Right lobe of liver (tissue), 6 donors: Measurements from ENCODE around the gene CHST4. TPM values are rescaled to one million over a fixed set of nuclear protein-coding genes. Genes with fewer than 3 reads are reported as not detected.
A peak's percentile ranks its signal among the peaks of the same experiment; 100 is the strongest.

Experiments used
- ATAC-seq, 4 donors: fragments of 200-7000 bp; cut with Tn5 transposase; one replicate each; pipeline ENCODE4 v1.9.1; 2020; ENCODE audit warnings: mild to moderate bottlenecking in 4 of 4, moderate library complexity in 4 of 4
- DNase-seq, 3 donors: peaks; one replicate each; pipeline ENCODE4 v3.0.0-alpha.2; 2020
- H3K27ac ChIP-seq, 3 donors: fragments of 200-600 bp; one replicate each; pipeline ENCODE4 v1.8.0; 2022
- H3K27me3 ChIP-seq, 2 donors: fragments of 200-600 bp; one replicate each; pipeline ENCODE4 v1.8.0; 2022
- H3K36me3 ChIP-seq, 4 donors: fragments of 200-600 bp; sonication (generic) in 1 of 4; one replicate each; pipeline versions ENCODE4 v1.5.1 to v1.8.0; 2017 to 2022; ENCODE audit warnings: control low read depth in 1 of 4
- H3K4me1 ChIP-seq, 4 donors: fragments of 200-600 bp; sonication (generic) in 1 of 4; one replicate each; pipeline versions ENCODE4 v1.5.1 to v1.8.0; 2017 to 2022; ENCODE audit warnings: control low read depth in 1 of 4
- H3K4me3 ChIP-seq, 3 donors: fragments of 200-600 bp; one replicate each; pipeline ENCODE4 v1.8.0; 2022
- H3K9me3 ChIP-seq, 4 donors: fragments of 200-600 bp; sonication (generic) in 1 of 4; one replicate each; pipeline versions ENCODE4 v1.5.1 to v1.8.0; 2017 to 2022; ENCODE audit warnings: control low read depth in 1 of 4
- CTCF ChIP-seq, 4 donors: fragments of 200-600 bp in 3 of 4; fragments of 450-650 bp in 1 of 4; IDR thresholded peaks; one replicate each; pipeline versions ENCODE4 v1.5.1 to v1.8.0; 2016 to 2022; ENCODE audit warnings: antibody characterized with exemption in 4 of 4, mild to moderate bottlenecking in 2 of 4
- POLR2A ChIP-seq: fragments of 450-650 bp; IDR thresholded peaks from one replicate; pipeline ENCODE4 v1.6.1; 2017; ENCODE audit warnings: antibody characterized with exemption, mild to moderate bottlenecking
- WGBS: methylation state at CpG from one replicate; pipeline ENCODE4 v1.1.6; 2018; ENCODE audit warnings: low coverage, low lambda C conversion rate; ENCODE audit not compliant: insufficient coverage; ENCODE audit errors: missing lambda C conversion rate; 5-methylcytosine and 5-hydroxymethylcytosine counted together
- intact Hi-C, 2 donors: fragments of 100-400 bp; cut with DNase I; formaldehyde crosslinking; loops; one replicate each; pipeline versions ENCODE4 v1.11.2 to v1.14.1; 2022
- total RNA-seq, 6 experiments: library from RNA; depleted of rRNA in 2 of 6; stranded (reverse); fragments of >200 nt in 2 of 6; fragmentation: NEBNext Ultra II Directional in 3 of 6; extraction: Animal tissue kit (Norgen Biotek cat#: 25700) in 3 of 6; gene quantifications; one replicate each; pipeline versions ENCODE4 v1.1.0 to v1.2.4, GENCODE V29; 2016 to 2023
- donor health status: DM: no; HTN: yes; CAD: no.
- donor health status: DM: no; HTN: no; CAD: no.
- donor health status: DM: no; HTN: no; CAD: no.
- donor health status: DM: no; HTN: yes; CAD: no.
- donor health status: DM: no; HTN: yes; CAD: no.

Gene CHST4
- total RNA-seq, 6 experiments from 2014 or later, result 2.0 to 6.5 (median 3.1) TPM

- DNase-seq, result no peak
- Histone ChIP-seq H3K27ac (no peak overlapping the region), H3K4me3 (no peak overlapping the region), H3K27me3 (no peaks in the 10 kb centered on the region), H3K4me1 (peaks cover 0 to 21% (median 2%) of the 10 kb centered on the region in 4 donors), H3K9me3 (no peaks in the 10 kb centered on the region), H3K36me3 (no peaks in the 10 kb centered on the region)
- intact Hi-C loops, result no loop called here
- ATAC-seq, result peak in 2 of 4 donors; percentile 28 to 38
- WGBS, result 48% methylated on average over 6 of the region's 6 CpGs
- TF ChIP-seq POLR2A (no peak), CTCF (IDR thresholded peaks at IDR 0.05) (peak in 1 of 4 donors; percentile 33)
Observed at GRCh38 chr16:71552698-71553503, 26.7 kb downstream of the CHST4 start.

DNA sequence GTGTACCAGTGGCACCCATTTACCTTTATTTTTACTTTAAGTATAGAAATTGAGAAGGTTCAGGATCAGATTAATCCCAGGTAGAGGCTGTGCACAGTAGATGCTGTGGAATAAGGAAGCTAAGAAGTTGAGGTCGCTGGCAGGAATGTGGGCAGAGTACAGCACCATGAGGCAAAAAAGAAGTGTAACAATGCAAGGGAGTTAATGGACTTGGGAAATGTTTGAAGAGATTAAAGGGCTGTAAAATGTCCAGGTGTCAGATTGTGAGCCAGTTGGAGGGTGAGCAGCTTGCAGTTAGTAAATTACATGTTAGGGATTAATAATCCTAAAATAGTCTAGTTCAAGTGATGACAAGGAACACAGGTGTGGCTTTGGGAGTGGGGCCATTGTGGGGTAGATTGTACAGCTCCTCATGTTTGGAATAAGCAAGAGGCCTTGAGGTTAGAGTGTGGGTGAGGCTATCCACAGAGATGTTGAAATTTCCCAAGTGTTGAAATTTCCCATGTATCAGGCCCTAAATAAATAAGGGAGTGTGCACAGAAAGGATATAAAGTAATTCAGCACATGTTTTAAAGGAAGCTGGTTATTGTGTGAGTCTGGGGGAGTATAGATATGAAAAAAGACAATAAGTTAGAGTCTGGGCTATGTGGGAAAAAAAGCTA, 29.1 kb downstream of the CHST4 start:
- TF ChIP-seq CTCF (IDR thresholded peaks at IDR 0.05) (no peak), POLR2A (no peak)
- Histone ChIP-seq H3K4me3 (no peak overlapping the region), H3K27me3 (no peaks in the 10 kb centered on the region), H3K36me3 (no peaks in the 10 kb centered on the region), H3K27ac (peak overlapping the region in 2 of 3 donors; percentile 64 to 72), H3K4me1 (peaks cover 0 to 31% (median 4%) of the 10 kb centered on the region in 4 donors), H3K9me3 (no peaks in the 10 kb centered on the region)
- DNase-seq, result no peak
- WGBS, result 35% methylated on average over 1 of the region's 1 CpG
- intact Hi-C loops, result no loop called here
- peak; percentile 81 to 88 (median 84) for ATAC-seq

GRCh38 chr16:71557299-71557698, 31.1 kb downstream of the CHST4 start:
- no peak for ATAC-seq
- H3K27ac ChIP-seq, result peak overlapping the region in 2 of 3 donors; percentile 72 to 80
- H3K4me1 ChIP-seq, result peaks cover 0 to 31% (median 4%) of the 10 kb centered on the region in 4 donors
- intact Hi-C loops, result no loop called here
- TF ChIP-seq POLR2A (no peak), CTCF (IDR thresholded peaks at IDR 0.05) (no peak)
- no peak for DNase-seq
- H3K36me3 ChIP-seq, result no peaks in the 10 kb centered on the region
- H3K9me3 ChIP-seq, result no peaks in the 10 kb centered on the region
- no peak overlapping the region for H3K4me3 ChIP-seq
- 31% methylated on average over 3 of the region's 3 CpGs for WGBS
- H3K27me3 ChIP-seq, result no peaks in the 10 kb centered on the region

DNA sequence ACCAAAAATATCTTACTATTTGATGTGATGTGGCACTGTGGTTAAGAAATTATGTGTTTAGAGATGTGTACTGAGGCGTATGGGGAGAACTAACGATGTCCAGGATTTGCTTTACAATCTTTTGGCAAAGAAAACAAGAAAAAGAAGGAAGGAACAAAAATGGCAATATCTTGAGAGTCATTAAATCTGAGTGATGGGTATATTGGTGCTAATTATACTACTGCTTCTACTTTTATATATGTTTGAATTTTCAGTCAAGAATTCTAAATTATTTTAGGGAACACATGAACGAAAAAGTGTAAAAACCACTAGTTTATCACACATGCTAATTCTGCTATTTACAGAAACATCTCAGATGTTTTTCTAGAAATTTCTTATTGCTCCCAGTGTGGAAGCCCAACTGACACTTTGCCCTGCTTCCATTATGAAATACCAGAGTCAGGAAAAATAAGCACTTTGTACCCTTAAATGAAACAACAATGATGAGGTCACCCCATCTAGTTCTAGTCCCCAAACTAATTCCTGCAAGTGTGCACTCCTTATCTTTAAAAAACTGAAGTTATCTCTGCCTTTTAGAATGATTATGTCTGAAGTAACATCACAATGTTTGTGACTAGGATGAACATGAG, 31.8 kb downstream of the CHST4 start:
- no peaks in the 10 kb centered on the region for H3K27me3 ChIP-seq
- WGBS, result 43% methylated on average over 3 of the region's 3 CpGs
- peaks cover 0 to 31% (median 4%) of the 10 kb centered on the region in 4 donors for H3K4me1 ChIP-seq
- no peak overlapping the region for H3K4me3 ChIP-seq
- no peak for DNase-seq
- no peaks in the 10 kb centered on the region for H3K36me3 ChIP-seq
- TF ChIP-seq CTCF (IDR thresholded peaks at IDR 0.05) (no peak), POLR2A (no peak)
- intact Hi-C loops, result no loop called here
- no peaks in the 10 kb centered on the region for H3K9me3 ChIP-seq
- peak overlapping the region; percentile 39 to 80 (median 72) for H3K27ac ChIP-seq
- peak; percentile 74 to 87 (median 82) for ATAC-seq
